HL-60 (cell line): Measurements from ENCODE around the gene AKT1S1.
A peak's percentile ranks its signal among the peaks of the same experiment; 100 is the strongest.

Source experiments
- DNase-seq, 2 experiments: peaks; one replicate each; pipeline ENCODE4 v3.0.0-alpha.2; 2010 to 2020; ENCODE audit warnings: low read depth in 1 of 2, low spot score in 1 of 2
- H3K27ac ChIP-seq: fragments of 250-450 bp; sonication (Bioruptor Pico); replicated peaks from 2 replicates; pipeline ENCODE4 v1.5.1; 2020; ENCODE audit warnings: mild to moderate bottlenecking, moderate library complexity
- H3K27me3 ChIP-seq: fragments of 250-450 bp; sonication (Bioruptor Pico); 2 replicates; pipeline ENCODE4 v1.5.1; 2021; ENCODE audit warnings: mild to moderate bottlenecking, moderate library complexity; ENCODE audit not compliant: insufficient read depth, poor library complexity, severe bottlenecking
- H3K4me3 ChIP-seq: replicated peaks from 2 replicates; pipeline ENCODE4 v1.5.1; 2011; ENCODE audit warnings: mild to moderate bottlenecking, control low read depth, low read length; ENCODE audit not compliant: insufficient read depth
- CTCF ChIP-seq: IDR thresholded peaks from one replicate; pipeline ENCODE4 v1.5.1; 2011; ENCODE audit warnings: low read length, control low read depth, inconsistent platforms; ENCODE audit not compliant: insufficient read depth
- GABPA ChIP-seq: IDR thresholded peaks from 2 replicates; pipeline ENCODE4 v1.6.1; 2012; ENCODE audit warnings: low read depth
- POLR2AphosphoS5 ChIP-seq: IDR thresholded peaks from 2 replicates; pipeline ENCODE4 v1.6.1; 2012; ENCODE audit warnings: low read depth
- REST ChIP-seq: IDR thresholded peaks from 2 replicates; pipeline ENCODE4 v1.6.1; 2012; ENCODE audit warnings: low read depth; ENCODE audit not compliant: insufficient replicate concordance
- SPI1 ChIP-seq: IDR thresholded peaks from 2 replicates; pipeline ENCODE4 v1.6.1; 2012; ENCODE audit warnings: low read depth, mild to moderate bottlenecking, borderline replicate concordance

AKT1S1 gene

DNA sequence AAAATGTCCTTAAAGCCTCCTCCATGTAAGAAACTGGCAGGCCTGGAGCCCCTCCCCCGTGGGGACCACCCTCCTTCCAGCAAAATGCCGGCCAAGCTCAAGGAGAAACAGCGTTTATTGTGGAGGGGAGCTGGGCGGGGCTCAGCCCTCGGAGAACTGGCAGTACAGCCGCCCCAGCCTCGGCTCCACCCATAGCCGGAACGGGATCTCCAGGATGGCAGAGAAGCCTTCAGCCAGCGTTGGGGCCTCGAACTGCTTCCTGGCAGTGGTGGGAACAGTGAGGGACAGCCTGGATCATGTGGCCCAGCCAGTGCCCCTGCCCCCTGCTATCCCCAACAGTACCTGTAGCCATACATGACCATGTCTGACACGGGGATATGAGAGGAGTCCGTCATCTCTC lies 16.0 kb downstream of the AKT1S1 start:
- peak; percentile 12; the same call in 1 of the 2 replicates for TF ChIP-seq POLR2AphosphoS5
- no peak for TF ChIP-seq GABPA
- no peak overlapping the region for H3K4me3 ChIP-seq
- no peak for DNase-seq
- H3K27me3 ChIP-seq = no peaks in the 10 kb centered on the region
- no peak overlapping the region for H3K27ac ChIP-seq

DNA sequence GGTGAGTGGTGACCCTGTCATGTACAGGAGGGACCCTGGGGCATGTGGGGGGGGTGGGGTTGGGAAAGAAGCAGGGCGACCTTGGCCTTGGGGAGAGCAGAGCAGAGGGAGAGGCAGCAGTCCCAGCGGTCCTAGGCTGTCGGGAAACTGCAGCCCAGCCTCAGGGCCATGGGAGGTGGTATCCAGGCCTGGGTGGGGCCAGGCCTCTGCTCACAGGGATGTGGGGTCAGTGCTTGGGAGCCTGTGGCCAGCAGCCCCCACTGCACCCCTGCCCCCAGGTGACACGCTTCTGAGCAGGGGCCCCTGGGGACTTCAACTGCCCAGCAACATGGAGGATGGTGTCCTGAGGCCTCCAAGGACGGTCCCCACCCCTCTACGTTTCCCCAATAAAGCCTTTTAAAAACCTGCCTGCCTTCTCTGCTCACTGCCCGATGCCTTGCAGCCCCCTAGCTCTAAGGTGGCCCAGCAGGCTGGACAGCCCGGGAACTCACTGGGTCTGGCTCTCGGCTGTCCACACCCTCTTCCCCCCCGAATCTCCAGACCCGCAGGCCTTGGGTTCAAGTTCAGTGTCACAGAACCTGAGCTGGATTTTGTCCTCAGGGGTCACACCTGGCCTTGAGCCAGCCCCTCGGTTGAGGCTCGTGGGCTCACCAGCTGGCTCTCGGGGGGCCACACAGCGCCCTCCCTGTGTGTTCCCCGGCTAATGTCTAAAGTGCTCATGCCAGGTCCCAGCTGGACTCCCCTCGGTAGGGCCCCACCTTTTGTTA lies 16.6 kb downstream of the AKT1S1 start:
- TF ChIP-seq SPI1 (no peak), REST (no peak), CTCF (no peak), GABPA (no peak), POLR2AphosphoS5 (0 out of 2 replicates have a peak, but pooled peaks have one; percentile 0)
- no peak for DNase-seq
- H3K27ac ChIP-seq = no peak overlapping the region
- no peak overlapping the region for H3K4me3 ChIP-seq
- H3K27me3 ChIP-seq = no peaks in the 10 kb centered on the region

GRCh38 chr19:49859682-49860335 lies 17.3 kb downstream of the AKT1S1 start:
- DNase-seq = no peak
- peak; percentile 28 for TF ChIP-seq POLR2AphosphoS5
- no peak for TF ChIP-seq GABPA
- Histone ChIP-seq H3K4me3 (no peak overlapping the region), H3K27me3 (no peaks in the 10 kb centered on the region), H3K27ac (no peak overlapping the region)

DNA sequence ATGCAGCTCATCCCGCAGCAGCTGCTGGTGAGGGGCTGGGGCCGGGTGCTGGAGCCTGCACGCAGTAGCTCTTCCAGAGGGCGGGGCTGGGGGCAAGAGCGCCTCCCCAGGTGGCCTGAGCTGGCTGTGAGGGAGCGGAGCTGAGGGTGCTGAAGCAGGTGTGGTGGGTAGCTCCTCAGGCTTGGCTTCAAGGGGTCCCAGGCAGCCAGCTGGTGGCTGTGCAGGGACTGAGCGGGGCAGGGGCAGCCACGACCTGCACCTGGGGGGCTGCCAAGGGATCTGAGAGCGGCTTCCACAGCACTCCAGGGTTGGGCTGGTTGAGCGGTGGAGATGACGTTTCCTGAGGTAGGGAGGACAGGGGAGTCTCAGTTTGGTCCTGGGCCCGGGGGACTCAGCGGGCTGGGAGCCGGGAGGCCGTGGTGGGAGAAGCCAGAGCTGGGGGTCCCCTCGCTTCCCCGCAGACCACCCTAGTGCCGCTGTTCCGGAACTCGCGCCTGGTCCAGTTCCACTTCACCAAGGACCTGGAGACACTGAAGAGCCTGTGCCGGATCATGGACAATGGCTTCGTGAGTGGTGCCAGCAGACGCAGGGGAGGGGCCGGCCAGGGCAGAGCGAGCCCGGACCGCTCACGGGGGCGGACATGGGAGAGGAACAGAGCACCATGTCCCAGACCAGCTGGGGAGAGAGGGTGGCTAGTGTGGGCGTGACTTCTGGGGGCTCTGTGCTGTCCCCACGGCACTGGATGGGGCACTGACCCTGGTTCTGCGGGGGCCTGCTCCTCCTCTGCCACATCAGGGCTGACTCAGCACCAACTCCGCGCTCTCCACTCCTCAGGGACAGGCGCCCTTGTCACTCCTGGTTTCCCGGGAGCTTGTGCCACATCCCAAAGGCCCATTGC lies 18.8 kb downstream of the AKT1S1 start:
- DNase-seq = no peak
- peak; percentile 38 for TF ChIP-seq POLR2AphosphoS5
- no peak for TF ChIP-seq CTCF
- no peak overlapping the region for H3K27ac ChIP-seq
- no peaks in the 10 kb centered on the region for H3K27me3 ChIP-seq
- H3K4me3 ChIP-seq = no peak overlapping the region

- no peak for DNase-seq
- no peak overlapping the region for H3K4me3 ChIP-seq
- H3K27me3 ChIP-seq = no peaks in the 10 kb centered on the region
- no peak overlapping the region for H3K27ac ChIP-seq
- TF ChIP-seq GABPA = no peak
- TF ChIP-seq SPI1 = no peak
- no peak for TF ChIP-seq REST
- TF ChIP-seq CTCF = no peak
- TF ChIP-seq POLR2AphosphoS5 = no peak; the same call in 1 of the 2 replicates
Observed at GRCh38 chr19:49857838-49858087, 19.4 kb downstream of the AKT1S1 start.
